Measurements from ENCODE around the gene CLIP1.
"Not testable (repeated sequence)": the region's sequence is repeated elsewhere in the genome, so short reads cannot be mapped to it uniquely, and the experiment has no call there.

CLIP1 gene

GRCh38 chr12:122399592-122400373 is 22.7 kb downstream of the CLIP1 start:
- peak in 48 of 58 donors; percentile 2 to 57 (median 19) for DNase-seq

- no peak for DNase-seq
Measured at GRCh38 chr12:122399254-122399591, 23.2 kb downstream of the CLIP1 start.

- not testable (repeated sequence) for DNase-seq
Measured at GRCh38 chr12:122397981-122398380, 24.5 kb downstream of the CLIP1 start.

GRCh38 chr12:122395319-122395718 is 27.1 kb downstream of the CLIP1 start:
- no peak for DNase-seq

- DNase-seq = no peak
Measured at GRCh38 chr12:122394626-122395194, 27.8 kb downstream of the CLIP1 start.

GRCh38 chr12:122393817-122394216 is 28.7 kb downstream of the CLIP1 start:
- no peak for DNase-seq

- no peak for DNase-seq
Measured at GRCh38 chr12:122392411-122392810, 30.1 kb downstream of the CLIP1 start.

GRCh38 chr12:122389677-122390076 is 32.8 kb downstream of the CLIP1 start:
- DNase-seq = no peak

GRCh38 chr12:122387887-122388286 is 34.6 kb downstream of the CLIP1 start:
- no peak for DNase-seq

- no peak for DNase-seq
Measured at GRCh38 chr12:122385171-122386016, 37.1 kb downstream of the CLIP1 start.

- DNase-seq = no peak
Measured at GRCh38 chr12:122382919-122383350, 39.5 kb downstream of the CLIP1 start.

- DNase-seq = no peak
Measured at GRCh38 chr12:122381021-122381420, 41.4 kb downstream of the CLIP1 start.

GRCh38 chr12:122376751-122377150 is 45.7 kb downstream of the CLIP1 start:
- not testable (repeated sequence) for DNase-seq

- peak in 15 of 58 donors; percentile 1 to 54 (median 8) for DNase-seq
Measured at GRCh38 chr12:122374707-122375106, 47.8 kb downstream of the CLIP1 start.

GRCh38 chr12:122371475-122372045 is 50.9 kb downstream of the CLIP1 start:
- DNase-seq = no peak

GRCh38 chr12:122368361-122369073 is 54.0 kb downstream of the CLIP1 start:
- DNase-seq = no peak

GRCh38 chr12:122367632-122368031 is 54.8 kb downstream of the CLIP1 start:
- not testable (repeated sequence) for DNase-seq

GRCh38 chr12:122366685-122367475 is 55.6 kb downstream of the CLIP1 start:
- DNase-seq = peak in 3 of 58 donors; percentile 0 to 27 (median 19)

- DNase-seq = not testable (repeated sequence)
Measured at GRCh38 chr12:122365226-122365625, 57.2 kb downstream of the CLIP1 start.

GRCh38 chr12:122363782-122364181 is 58.7 kb downstream of the CLIP1 start:
- DNase-seq = no peak
